ENCODE data around the gene SPATA9. TPM values are rescaled to one million over a fixed set of nuclear protein-coding genes. Genes with fewer than 3 reads are reported as not detected.
A peak's percentile ranks its signal among the peaks of the same experiment; 100 is the strongest.

The SPATA9 gene
- total and polyA plus RNA-seq, 2 donors (not counting 1 experiment from before 2014, with no cell fraction given) = not detected

DNA sequence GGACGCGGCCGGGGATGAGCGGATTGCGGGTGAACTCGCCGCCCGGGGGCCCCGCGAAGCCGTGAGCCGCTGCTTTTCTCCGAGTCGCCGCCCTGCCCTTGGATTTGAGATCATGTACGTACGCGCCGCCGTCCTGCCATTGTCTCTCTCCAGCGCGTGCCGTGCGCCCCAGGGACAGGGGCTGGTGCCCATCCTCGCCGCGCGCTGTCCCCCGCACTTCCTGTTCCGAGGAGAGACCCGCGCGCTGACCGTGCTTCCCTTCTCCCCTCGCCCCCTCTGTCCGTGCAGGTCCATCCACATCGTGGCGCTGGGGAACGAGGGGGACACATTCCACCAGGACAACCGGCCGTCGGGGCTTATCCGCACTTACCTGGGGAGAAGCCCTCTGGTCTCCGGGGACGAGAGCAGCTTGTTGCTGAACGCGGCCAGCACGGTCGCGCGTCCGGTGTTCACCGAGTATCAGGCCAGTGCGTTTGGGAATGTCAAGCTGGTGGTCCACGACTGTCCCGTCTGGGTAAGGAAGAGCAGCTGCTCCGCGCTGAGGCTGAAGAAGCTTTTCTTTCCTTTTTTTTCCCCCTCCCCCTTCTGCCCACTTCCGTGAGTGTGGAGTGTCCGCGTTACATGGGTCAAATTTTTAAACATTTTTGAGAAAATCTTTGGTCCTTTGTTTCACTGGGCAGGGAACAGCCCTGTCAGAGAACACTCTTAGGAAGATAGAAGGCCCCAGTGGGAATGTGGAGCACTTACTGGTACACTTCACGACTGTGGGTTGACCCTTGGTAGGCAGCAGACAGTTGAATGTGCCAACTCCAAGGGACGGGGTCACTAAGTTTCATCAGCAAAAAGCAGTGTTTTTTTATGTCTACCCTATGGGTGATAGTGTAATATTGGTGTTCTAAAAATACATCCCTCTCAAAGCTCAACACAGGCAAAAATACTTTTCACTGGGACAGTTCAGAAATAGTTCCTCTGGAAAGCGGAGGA is 49.1 kb upstream of the SPATA9 start:
- H3K9me3 Mint-ChIP-seq (ENCODE audit: insufficient read depth) = no peaks in the 10 kb centered on the region
- CTCF ChIA-PET = interaction anchor here (1.1 to 2.9 kb wide), 7 partner anchors 13 to 68 kb away, joined by 3 to 17 read pairs (median 3); no protein-coding TSS in a partner anchor
- ATAC-seq (ENCODE audit: low read depth) (peak; percentile 46), DNase-seq (peak; percentile 60)
- TF ChIP-seq EZH2 (IDR thresholded peaks at IDR 0.05; ENCODE audit: borderline replicate concordance, insufficient read depth, low read depth, low read length, poor library complexity, severe bottlenecking) (peak; percentile 28), CTCF (IDR thresholded peaks at IDR 0.05) (no peak)
- Histone ChIP-seq H3K4me3 (ENCODE audit: control extremely low read depth in 1 of 5, extremely low read depth in 1 of 5, insufficient read depth in 1 of 5, low read depth in 2 of 5, low read length in 4 of 5) (peak overlapping the region; percentile 13 to 75 (median 56)), H3K4me1 (ENCODE audit: control insufficient read depth in 2 of 2, insufficient read depth in 2 of 2, low read length in 2 of 2) (peaks cover 8 to 13% of the 10 kb centered on the region in 2 donors), H3K9ac (ENCODE audit: low read length) (peak overlapping the region; percentile 76), H3K9me3 (ENCODE audit: control extremely low read depth in 1 of 3, control insufficient read depth in 2 of 3, insufficient read depth in 1 of 3, low read length in 2 of 3) (no peaks in the 10 kb centered on the region), H3K27ac (ENCODE audit: low read length in 2 of 2) (no peak overlapping the region), H2AFZ (ENCODE audit: insufficient read depth, low read depth, low read length, poor library complexity, severe bottlenecking) (peak overlapping the region; percentile 71), H4K20me1 (ENCODE audit: control insufficient read depth, insufficient read depth, low read length, poor library complexity, severe bottlenecking) (no peaks in the 10 kb centered on the region), H3K4me2 (replicated peaks; ENCODE audit: low read depth, low read length, poor library complexity, severe bottlenecking) (peak overlapping the region; percentile 88), H3K79me2 (ENCODE audit: control insufficient read depth, insufficient read depth, low read length) (no peaks in the 10 kb centered on the region), H3K27me3 (replicated peaks in 1 of 4; ENCODE audit: control extremely low read depth in 1 of 4, control insufficient read depth in 3 of 4, insufficient read depth in 4 of 4, low read length in 3 of 4) (peaks cover 0 to 10% (median 6%) of the 10 kb centered on the region in 4 experiments), H3K36me3 (replicated peaks in 1 of 2; ENCODE audit: control extremely low read depth in 1 of 2, control insufficient read depth in 1 of 2, extremely low read depth in 1 of 2, insufficient read depth in 2 of 2, low read length in 1 of 2) (no peaks in the 10 kb centered on the region)
- under 1% methylated on average over 56 of the region's 64 CpGs for WGBS (ENCODE audit: insufficient coverage)
- POLR2A ChIA-PET = interaction anchor here (1.6 kb wide), 1 partner anchor 76 kb away, joined by 3 read pairs; no protein-coding TSS in a partner anchor
- peak overlapping the region; percentile 78 for H3K27ac Mint-ChIP-seq
- H3K4me1 Mint-ChIP-seq = peaks cover 29% of the 10 kb centered on the region
- H3K27me3 Mint-ChIP-seq = peaks cover 12% of the 10 kb centered on the region
- intact Hi-C loops (cut with micrococcal nuclease) = loop anchor here (2.0 to 5.0 kb wide), 4 partner anchors 29 to 1205 kb away; partner anchors contain the start of genes ELL2, LNPEP and RFESD
- H3K4me3 Mint-ChIP-seq = peak overlapping the region; percentile 90

All from B cell (primary cell).